ENCODE data around the gene CNIH2. TPM values are rescaled to one million over a fixed set of nuclear protein-coding genes. Genes with fewer than 3 reads are reported as not detected.

The CNIH2 gene
- total and polyA plus RNA-seq, 4 donors: 1.1 to 3.4 (median 1.5) TPM

- WGBS, 2 donors: 66 to 77% methylated on average over 10 of the region's 10 CpGs
These were observed 53.0 kb downstream of the CNIH2 start for GRCh38 chr11:66330931-66331330.

GRCh38 chr11:66331542-66332370, 53.8 kb downstream of the CNIH2 start:
- H3K9ac ChIP-seq (ENCODE audit: insufficient read depth in 1 of 2, low read length in 2 of 2): no peak overlapping the region
- H3K36me3 ChIP-seq (ENCODE audit: control insufficient read depth in 4 of 4, insufficient read depth in 4 of 4, low read length in 4 of 4): peaks cover 0 to 20% (median 0%) of the 10 kb centered on the region in 4 donors
- H3K27me3 ChIP-seq (ENCODE audit: control insufficient read depth in 3 of 3, insufficient read depth in 3 of 3, low read length in 2 of 3): no peaks in the 10 kb centered on the region
- TF ChIP-seq CTCF (IDR thresholded peaks at IDR 0.05; ENCODE audit: control extremely low read depth, extremely low read depth): no peak
- H3K4me1 ChIP-seq (ENCODE audit: control insufficient read depth in 5 of 5, insufficient read depth in 5 of 5, low read length in 5 of 5): peaks cover 1 to 42% (median 24%) of the 10 kb centered on the region in 5 donors
- no peak overlapping the region for H3K27ac ChIP-seq (ENCODE audit: low read depth in 1 of 2, low read length in 1 of 2)
- ATAC-seq (ENCODE audit: insufficient read depth, low FRiP score) (no peak), DNase-seq (no peak)
- H3K4me3 ChIP-seq: no peak overlapping the region
- 90 to 91% methylated on average over 12 of the region's 12 CpGs for WGBS, 2 donors
- peaks cover 0 to 1% (median 0%) of the 10 kb centered on the region in 4 donors for H3K9me3 ChIP-seq (ENCODE audit: control insufficient read depth in 4 of 4, insufficient read depth in 3 of 4, low read length in 3 of 4)

More at GRCh38 chr11:66330931-66331330, 53.0 kb downstream of the CNIH2 start:
- H3K9me3 ChIP-seq (ENCODE audit: control insufficient read depth in 4 of 4, insufficient read depth in 3 of 4, low read length in 3 of 4): peaks cover 0 to 1% (median 0%) of the 10 kb centered on the region in 4 donors
- DNase-seq: peak in 2 of 3 donors; percentile 34 to 48
- no peak overlapping the region for H3K27ac ChIP-seq (ENCODE audit: low read depth in 1 of 2, low read length in 1 of 2)
- TF ChIP-seq CTCF (IDR thresholded peaks at IDR 0.05; ENCODE audit: control extremely low read depth, extremely low read depth): no peak
- peaks cover 0 to 20% (median 0%) of the 10 kb centered on the region in 4 donors for H3K36me3 ChIP-seq (ENCODE audit: control insufficient read depth in 4 of 4, insufficient read depth in 4 of 4, low read length in 4 of 4)
- no peak overlapping the region for H3K4me3 ChIP-seq
- no peaks in the 10 kb centered on the region for H3K27me3 ChIP-seq (ENCODE audit: control insufficient read depth in 3 of 3, insufficient read depth in 3 of 3, low read length in 2 of 3)
- H3K9ac ChIP-seq (ENCODE audit: insufficient read depth in 1 of 2, low read length in 2 of 2): no peak overlapping the region
- H3K4me1 ChIP-seq (ENCODE audit: control insufficient read depth in 5 of 5, insufficient read depth in 5 of 5, low read length in 5 of 5): peaks cover 2 to 42% (median 19%) of the 10 kb centered on the region in 5 donors
- ATAC-seq (ENCODE audit: insufficient read depth, low FRiP score): no peak

GRCh38 chr11:66332371-66333219, 54.6 kb downstream of the CNIH2 start:
- Histone ChIP-seq H3K27me3 (ENCODE audit: control insufficient read depth in 3 of 3, insufficient read depth in 3 of 3, low read length in 2 of 3) (no peaks in the 10 kb centered on the region), H3K27ac (ENCODE audit: low read depth in 1 of 2, low read length in 1 of 2) (no peak overlapping the region), H3K36me3 (ENCODE audit: control insufficient read depth in 4 of 4, insufficient read depth in 4 of 4, low read length in 4 of 4) (peaks cover 0 to 24% (median 0%) of the 10 kb centered on the region in 4 donors), H3K9me3 (ENCODE audit: control insufficient read depth in 4 of 4, insufficient read depth in 3 of 4, low read length in 3 of 4) (peaks cover 0 to 1% (median 0%) of the 10 kb centered on the region in 4 donors), H3K4me3 (no peak overlapping the region), H3K9ac (ENCODE audit: insufficient read depth in 1 of 2, low read length in 2 of 2) (no peak overlapping the region), H3K4me1 (ENCODE audit: control insufficient read depth in 5 of 5, insufficient read depth in 5 of 5, low read length in 5 of 5) (peaks cover 0 to 35% (median 20%) of the 10 kb centered on the region in 5 donors)
- DNase-seq (no peak), ATAC-seq (ENCODE audit: insufficient read depth, low FRiP score) (no peak)
- TF ChIP-seq CTCF (IDR thresholded peaks at IDR 0.05; ENCODE audit: control extremely low read depth, extremely low read depth): no peak
- 81 to 91% methylated on average over 17 to 18 of the region's 18 CpGs for WGBS, 2 donors
